ENCODE results near the gene ADIPOR1. TPM values are rescaled to one million over a fixed set of nuclear protein-coding genes. Genes with fewer than 3 reads are reported as not detected.

The ADIPOR1 gene
- total and polyA plus RNA-seq, 2 of the 4 experiments (the other 2 are of a cell fraction): 82.7 to 92.5 TPM

GRCh38 chr1:202951437-202951836, 6.7 kb downstream of the ADIPOR1 start:
- Histone ChIP-seq H4K5ac (ENCODE audit: low read depth, low read length) (no peak overlapping the region), H3K9me1 (ENCODE audit: insufficient read depth, low read length) (peaks cover 6% of the 10 kb centered on the region; the same call in 1 of the 2 replicates), H4K91ac (ENCODE audit: insufficient read depth, low read depth, low read length) (no peak overlapping the region), H2BK120ac (ENCODE audit: low read depth, low read length) (no peak overlapping the region), H4K20me1 (ENCODE audit: insufficient read depth, low read length) (peaks cover 30% of the 10 kb centered on the region; the same call in 1 of the 2 replicates), H2AK5ac (ENCODE audit: low read depth, low read length) (no peak overlapping the region), H2AFZ (replicated peaks; ENCODE audit: low read length, poor library complexity) (no peak overlapping the region), H3K4me1 (ENCODE audit: control insufficient read depth, insufficient read depth, low read length) (no peaks in the 10 kb centered on the region), H3K27me3 (ENCODE audit: control insufficient read depth, insufficient read depth, low read length) (no peaks in the 10 kb centered on the region), H3K4me3 (ENCODE audit: insufficient read depth, low read depth, low read length) (no peak overlapping the region), H2AK9ac (replicated peaks; ENCODE audit: low read depth, low read length, poor library complexity) (no peak overlapping the region), H3K27ac (ENCODE audit: insufficient read depth, low read length) (no peak overlapping the region), H3K79me1 (ENCODE audit: low read depth in 1 of 2, low read length in 2 of 2) (peaks cover 10 to 59% of the 10 kb centered on the region in 2 experiments), H3K18ac (ENCODE audit: low read depth, low read length) (no peak overlapping the region), H2BK20ac (ENCODE audit: low read depth, low read length) (no peak overlapping the region), H4K8ac (ENCODE audit: low read depth in 2 of 2, low read length in 2 of 2) (no peak overlapping the region), H3K9ac (ENCODE audit: low read depth, low read length) (no peak overlapping the region), H3K56ac (ENCODE audit: extremely low read depth, insufficient read depth, low read length) (no peak overlapping the region), H3K9me3 (ENCODE audit: control insufficient read depth, insufficient read depth, low read length) (no peaks in the 10 kb centered on the region), H3K4ac (ENCODE audit: low read depth, low read length) (no peak overlapping the region), H3K36me3 (ENCODE audit: control insufficient read depth, insufficient read depth, low read length) (peaks cover 24% of the 10 kb centered on the region), H3K4me2 (ENCODE audit: low read depth, low read length) (no peak overlapping the region), H3K23ac (ENCODE audit: low read depth, low read length) (no peak overlapping the region), H2BK5ac (ENCODE audit: low read depth, low read length, poor library complexity, severe bottlenecking) (no peak overlapping the region), H3K14ac (replicated peaks; ENCODE audit: low read depth, low read length) (no peak overlapping the region), H2BK15ac (ENCODE audit: low read depth, low read length) (no peak overlapping the region)
- dilution Hi-C loops (cut with HindIII; ENCODE audit: low sequenced_read_pairs, unreplicated experiment): no loop called here
- POLR2A ChIA-PET (ENCODE audit: unreplicated experiment): no interaction called here
- no peak for TF ChIP-seq RFX5 (IDR thresholded peaks at IDR 0.05; ENCODE audit: low read depth, low read length)
- TF ChIP-seq RCOR1 (IDR thresholded peaks at IDR 0.05; ENCODE audit: insufficient replicate concordance, low read length): no peak
- TF ChIP-seq MAFK (IDR thresholded peaks at IDR 0.05; ENCODE audit: low read depth, low read length): no peak
- no peak for TF ChIP-seq CHD1 (IDR thresholded peaks at IDR 0.05; ENCODE audit: low read depth, low read length)
- no peak for TF ChIP-seq FOS (IDR thresholded peaks at IDR 0.05; ENCODE audit: low read depth, low read length)
- no peak for TF ChIP-seq USF2 (IDR thresholded peaks at IDR 0.05; ENCODE audit: low read depth, low read length)
- no peak for TF ChIP-seq CTCF (conservative IDR thresholded peaks at IDR 0.05; ENCODE audit: low read depth, low read length)
- TF ChIP-seq ELK1 (IDR thresholded peaks at IDR 0.05; ENCODE audit: borderline replicate concordance, low read depth, low read length): no peak
- TF ChIP-seq RAD21 (IDR thresholded peaks at IDR 0.05; ENCODE audit: low read length): no peak
- TF ChIP-seq BHLHE40 (IDR thresholded peaks at IDR 0.05; ENCODE audit: low read depth, low read length): no peak
- no peak for TF ChIP-seq NFE2L2 (IDR thresholded peaks at IDR 0.05; ENCODE audit: low read depth, low read length)
- TF ChIP-seq SMC3 (IDR thresholded peaks at IDR 0.05; ENCODE audit: low read depth, low read length): no peak
- BruUV-seq (replicated peaks): no TSS peak
- CTCF ChIA-PET: no interaction called here
- in situ Hi-C loops (cut with MboI; ENCODE audit: low sequenced_read_pairs): no loop called here
- ATAC-seq (ENCODE audit: low read depth) (no peak), DNase-seq (no peak)
- intact Hi-C loops (cut with micrococcal nuclease): no loop called here
- WGBS, 2 experiments (ENCODE audit: extremely low coverage in 2 of 2, insufficient read length in 1 of 2): no CpG with 5 or more reads among the region's 2 CpGs

All from IMR-90 (cell line).